Suprapubic skin (tissue), 4 donors: ENCODE data around the gene IMPG2. TPM values are rescaled to one million over a fixed set of nuclear protein-coding genes. Genes with fewer than 3 reads are reported as not detected.

Experiments used
- DNase-seq, 2 donors: peaks; one replicate each; pipeline ENCODE4 v3.0.0-alpha.2; 2019; ENCODE audit warnings: low spot score in 2 of 2
- H3K27ac ChIP-seq: fragments of 200-600 bp; sonication (generic); one replicate; pipeline ENCODE4 v1.5.1; 2019
- H3K27me3 ChIP-seq: fragments of 200-600 bp; sonication (generic); one replicate; pipeline ENCODE4 v1.5.1; 2019
- H3K36me3 ChIP-seq: fragments of 200-600 bp; sonication (generic); one replicate; pipeline ENCODE4 v1.5.1; 2019
- H3K4me1 ChIP-seq: fragments of 200-600 bp; sonication (generic); one replicate; pipeline ENCODE4 v1.5.1; 2019
- H3K4me3 ChIP-seq: fragments of 200-600 bp; sonication (generic); one replicate; pipeline ENCODE4 v1.5.1; 2019; ENCODE audit warnings: mild to moderate bottlenecking
- H3K9me3 ChIP-seq: fragments of 200-600 bp; sonication (generic); one replicate; pipeline ENCODE4 v1.5.1; 2019
- EP300 ChIP-seq: sonication (generic); formaldehyde crosslinking; IDR thresholded peaks from one replicate; pipeline ENCODE4 v1.6.1; 2017; ENCODE audit warnings: antibody characterized with exemption
- POLR2A ChIP-seq, 2 donors: fragments of 450-650 bp; IDR thresholded peaks; one replicate each; pipeline ENCODE4 v1.6.1; 2017; ENCODE audit warnings: antibody characterized with exemption in 2 of 2, mild to moderate bottlenecking in 2 of 2, moderate library complexity in 2 of 2
- POLR2AphosphoS5 ChIP-seq, 3 donors: sonication (generic); formaldehyde crosslinking; IDR thresholded peaks; one replicate each; pipeline ENCODE4 v1.6.1; 2017; ENCODE audit warnings: antibody characterized with exemption in 3 of 3
- WGBS: methylation state at CpG from one replicate; pipeline ENCODE4 v1.1.5; 2018; 5-methylcytosine and 5-hydroxymethylcytosine counted together
- total RNA-seq, 4 donors: library from RNA; depleted of rRNA; stranded (reverse); fragments of >200 nt; gene quantifications; one replicate each; pipeline ENCODE4 v1.1.0, GENCODE V29; 2016
- TF ChIP-seq, protein P1 (sequence below), 2 donors: fragments of 200-600 bp in 1 of 2; fragments of 450-650 bp in 1 of 2; sonication (generic) in 1 of 2; IDR thresholded peaks; one replicate each; pipeline ENCODE4 v1.5.1; 2016 to 2019; ENCODE audit warnings: antibody characterized with exemption in 2 of 2, mild to moderate bottlenecking in 1 of 2, moderate library complexity in 1 of 2

IMPG2 gene
- total RNA-seq, 4 donors from 2014 or later = 0.04 to 0.24 (median 0.12) TPM

DNA sequence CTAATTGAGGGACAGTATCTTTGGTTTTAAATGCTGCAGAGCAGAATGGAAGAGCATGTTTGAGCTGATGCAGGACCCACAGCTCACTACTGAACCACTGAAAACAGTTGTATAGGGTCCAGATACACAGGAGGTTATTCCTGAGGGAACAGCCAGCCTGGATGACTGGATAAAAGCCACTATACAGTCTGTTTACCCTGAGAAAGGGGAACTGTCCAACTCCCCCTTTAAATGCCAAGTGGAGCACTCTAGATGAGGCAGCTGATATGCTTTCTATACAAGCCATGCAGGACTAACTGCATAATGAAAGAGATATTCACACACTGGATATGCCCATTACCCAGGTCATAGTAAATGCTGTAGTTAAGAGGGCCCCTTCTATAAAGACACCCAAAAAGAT is 138.6 kb downstream of the IMPG2 start:
- DNase-seq = no peak

DNA sequence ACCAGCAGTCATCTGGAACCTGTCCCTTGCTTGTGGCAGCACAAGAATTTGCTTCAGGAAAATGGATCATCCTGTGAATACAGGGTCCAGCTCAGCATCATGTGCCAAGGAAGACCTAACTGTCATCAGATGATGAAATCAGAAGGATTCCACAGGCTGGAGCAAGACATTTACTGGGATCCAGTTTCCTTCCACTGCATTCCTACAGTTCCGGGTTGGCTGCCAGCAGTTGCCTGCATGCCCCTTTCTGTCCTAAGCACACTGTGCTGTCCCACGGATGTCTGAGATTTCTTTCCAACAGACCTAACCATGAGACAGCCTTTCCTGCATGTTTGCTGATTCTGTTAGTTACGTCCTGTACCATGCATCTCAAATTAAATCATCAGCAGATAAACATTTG is 140.7 kb downstream of the IMPG2 start:
- no peaks in the 10 kb centered on the region for H3K27me3 ChIP-seq
- no peaks in the 10 kb centered on the region for H3K36me3 ChIP-seq
- no peak for TF ChIP-seq POLR2A (IDR thresholded peaks at IDR 0.05)
- TF ChIP-seq, protein P1, sequence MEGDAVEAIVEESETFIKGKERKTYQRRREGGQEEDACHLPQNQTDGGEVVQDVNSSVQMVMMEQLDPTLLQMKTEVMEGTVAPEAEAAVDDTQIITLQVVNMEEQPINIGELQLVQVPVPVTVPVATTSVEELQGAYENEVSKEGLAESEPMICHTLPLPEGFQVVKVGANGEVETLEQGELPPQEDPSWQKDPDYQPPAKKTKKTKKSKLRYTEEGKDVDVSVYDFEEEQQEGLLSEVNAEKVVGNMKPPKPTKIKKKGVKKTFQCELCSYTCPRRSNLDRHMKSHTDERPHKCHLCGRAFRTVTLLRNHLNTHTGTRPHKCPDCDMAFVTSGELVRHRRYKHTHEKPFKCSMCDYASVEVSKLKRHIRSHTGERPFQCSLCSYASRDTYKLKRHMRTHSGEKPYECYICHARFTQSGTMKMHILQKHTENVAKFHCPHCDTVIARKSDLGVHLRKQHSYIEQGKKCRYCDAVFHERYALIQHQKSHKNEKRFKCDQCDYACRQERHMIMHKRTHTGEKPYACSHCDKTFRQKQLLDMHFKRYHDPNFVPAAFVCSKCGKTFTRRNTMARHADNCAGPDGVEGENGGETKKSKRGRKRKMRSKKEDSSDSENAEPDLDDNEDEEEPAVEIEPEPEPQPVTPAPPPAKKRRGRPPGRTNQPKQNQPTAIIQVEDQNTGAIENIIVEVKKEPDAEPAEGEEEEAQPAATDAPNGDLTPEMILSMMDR (IDR thresholded peaks at IDR 0.05) = no peak
- no peak for TF ChIP-seq EP300
- no peak for TF ChIP-seq POLR2AphosphoS5 (IDR thresholded peaks at IDR 0.05)
- 64% methylated on average over 3 of the region's 3 CpGs for WGBS
- no peaks in the 10 kb centered on the region for H3K4me1 ChIP-seq
- no peaks in the 10 kb centered on the region for H3K9me3 ChIP-seq
- no peak for DNase-seq
- no peak overlapping the region for H3K4me3 ChIP-seq
- no peak overlapping the region for H3K27ac ChIP-seq

More for the DNA sequence above, 138.6 kb downstream of the IMPG2 start:
- Histone ChIP-seq H3K27me3 (no peaks in the 10 kb centered on the region), H3K27ac (no peak overlapping the region), H3K4me3 (no peak overlapping the region), H3K36me3 (no peaks in the 10 kb centered on the region), H3K9me3 (no peaks in the 10 kb centered on the region), H3K4me1 (no peaks in the 10 kb centered on the region)
- TF ChIP-seq POLR2AphosphoS5 (IDR thresholded peaks at IDR 0.05) (no peak), EP300 (no peak), POLR2A (IDR thresholded peaks at IDR 0.05) (no peak)
- TF ChIP-seq, protein P1 (IDR thresholded peaks at IDR 0.05) = no peak

DNA sequence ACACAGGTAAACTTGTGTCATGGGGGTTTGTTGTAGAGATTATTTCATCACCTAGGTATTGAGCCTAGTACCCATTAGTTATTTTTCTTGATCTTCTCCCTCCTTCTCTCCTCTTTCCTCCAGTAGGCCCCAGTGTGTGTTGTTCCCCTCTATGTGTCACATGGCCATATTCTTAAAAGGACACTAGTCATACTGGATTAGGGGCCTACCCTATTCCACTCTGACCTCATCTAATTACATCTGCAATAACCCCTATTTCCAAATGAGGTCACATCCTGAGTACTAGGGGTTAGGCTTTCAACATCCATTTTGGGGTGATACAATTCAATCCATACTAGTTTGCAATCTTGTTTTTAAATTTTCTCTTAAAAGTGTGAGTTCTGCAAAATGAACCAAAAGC is 142.8 kb downstream of the IMPG2 start:
- TF ChIP-seq POLR2AphosphoS5 (IDR thresholded peaks at IDR 0.05) (no peak), POLR2A (IDR thresholded peaks at IDR 0.05) (no peak), EP300 (no peak)
- TF ChIP-seq, protein P1 (IDR thresholded peaks at IDR 0.05) = no peak
- H3K9me3 ChIP-seq = no peaks in the 10 kb centered on the region
- no peaks in the 10 kb centered on the region for H3K27me3 ChIP-seq
- no peak overlapping the region for H3K27ac ChIP-seq
- H3K4me1 ChIP-seq = no peaks in the 10 kb centered on the region
- H3K4me3 ChIP-seq = no peak overlapping the region
- DNase-seq = no peak
- H3K36me3 ChIP-seq = no peaks in the 10 kb centered on the region

Other genes with a start within 250 kb of the IMPG2 start
- gene SENP7, start 192.6 kb upstream of the IMPG2 start, total RNA-seq = 10 to 100 TPM; 13.3 to 39.4 (median 15.8) TPM
- gene TRMT10C, start 241.3 kb upstream of the IMPG2 start, total RNA-seq = 10 to 100 TPM; 22.6 to 36.4 (median 28.1) TPM